HAP-1 (cell line): Measurements from ENCODE around the gene MROH2B.

ENCODE experiments used
- DNase-seq, 2 experiments: peaks; one replicate each; pipeline ENCODE4 v3.0.0-alpha.2; 2016 to 2020; ENCODE audit warnings: low spot score in 2 of 2
- H3K27me3 ChIP-seq: fragments of 250-450 bp; sonication (Bioruptor Pico); 2 replicates; pipeline ENCODE4 v1.5.1; 2020; ENCODE audit warnings: low read depth, mild to moderate bottlenecking, moderate library complexity
- H3K36me3 ChIP-seq: fragments of 250-450 bp; sonication (Bioruptor Pico); replicated peaks from 2 replicates; pipeline ENCODE4 v1.5.1; 2020; ENCODE audit warnings: mild to moderate bottlenecking
- H3K4me1 ChIP-seq: fragments of 250-450 bp; sonication (Bioruptor Pico); 2 replicates; pipeline ENCODE4 v1.5.1; 2020; ENCODE audit warnings: mild to moderate bottlenecking
- H3K4me3 ChIP-seq: fragments of 250-450 bp; sonication (Bioruptor Pico); 2 replicates; pipeline ENCODE4 v1.5.1; 2020; ENCODE audit warnings: mild to moderate bottlenecking, moderate library complexity
- H3K9me3 ChIP-seq: fragments of 250-450 bp; sonication (Bioruptor Pico); 2 replicates; pipeline ENCODE4 v1.5.1; 2020; ENCODE audit warnings: mild to moderate bottlenecking, moderate library complexity
- in situ Hi-C: fragments of 300-500 bp; cut with MboI; formaldehyde crosslinking; loops from 3 replicates; pipeline ENCODE4 v1.14.3; 2020; ENCODE audit warnings: low sequenced_read_pairs, inconsistent platforms, mixed read lengths

MROH2B gene

DNA sequence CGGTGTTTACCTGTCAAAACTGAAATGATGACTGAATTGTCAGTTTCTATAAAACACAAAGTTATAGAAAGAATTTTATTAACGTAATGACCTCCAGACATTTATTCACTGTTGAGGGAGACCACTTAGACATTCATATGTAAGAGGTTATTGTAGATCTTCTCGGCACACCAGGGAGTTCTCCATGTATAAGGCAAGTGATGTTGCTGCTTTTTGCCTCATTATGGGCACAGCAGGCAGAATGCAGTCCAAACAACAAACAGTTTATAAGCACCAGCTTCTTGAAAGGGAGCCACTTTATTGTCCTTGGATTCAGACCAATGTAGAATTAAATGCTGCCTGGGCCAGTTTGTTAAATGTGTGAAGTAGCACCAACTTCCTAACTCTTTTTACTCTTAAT is 95.1 kb downstream of the MROH2B start:
- Histone ChIP-seq H3K4me1 (no peaks in the 10 kb centered on the region), H3K27me3 (no peaks in the 10 kb centered on the region), H3K36me3 (no peaks in the 10 kb centered on the region), H3K4me3 (no peak overlapping the region), H3K9me3 (no peaks in the 10 kb centered on the region)
- DNase-seq: no peak
- in situ Hi-C loops: no loop called here

DNA sequence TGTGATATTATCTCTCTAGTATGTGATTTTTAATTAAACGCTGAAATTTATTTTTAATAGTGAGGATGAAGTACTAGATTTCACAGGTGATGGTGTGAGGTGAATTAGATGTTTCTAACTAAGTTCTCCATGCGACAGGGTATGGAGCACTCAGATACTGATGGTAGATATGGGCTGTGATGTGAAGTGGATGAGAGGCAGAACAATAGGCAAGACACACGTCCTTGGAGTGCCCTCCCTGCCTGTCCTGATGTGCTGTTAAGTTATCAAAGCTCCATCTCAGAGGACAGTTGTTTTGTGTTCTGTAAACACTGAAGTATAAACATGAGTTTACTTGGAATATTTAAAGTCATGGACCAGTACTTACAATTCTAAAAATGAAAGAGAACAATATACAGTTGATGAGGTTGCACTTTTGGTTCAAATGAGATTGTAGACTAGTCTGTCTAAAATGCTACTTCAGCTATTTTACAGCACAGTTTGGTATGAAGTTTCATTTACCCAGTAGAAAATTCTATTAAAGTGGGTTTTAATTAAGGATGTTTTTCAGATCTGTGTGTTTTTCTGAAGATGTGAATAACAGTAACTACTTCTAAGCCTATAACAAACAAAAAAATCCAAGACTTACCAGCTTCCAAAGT is 97.7 kb downstream of the MROH2B start:
- H3K4me1 ChIP-seq: no peaks in the 10 kb centered on the region
- in situ Hi-C loops: no loop called here
- no peak for DNase-seq
- no peaks in the 10 kb centered on the region for H3K36me3 ChIP-seq
- no peak overlapping the region for H3K4me3 ChIP-seq
- no peaks in the 10 kb centered on the region for H3K27me3 ChIP-seq
- H3K9me3 ChIP-seq: no peaks in the 10 kb centered on the region

- H3K4me3 ChIP-seq: no peak overlapping the region
- no peaks in the 10 kb centered on the region for H3K9me3 ChIP-seq
- DNase-seq: no peak
- in situ Hi-C loops: no loop called here
- H3K36me3 ChIP-seq: no peaks in the 10 kb centered on the region
- no peaks in the 10 kb centered on the region for H3K27me3 ChIP-seq
- H3K4me1 ChIP-seq: no peaks in the 10 kb centered on the region
Observed at GRCh38 chr5:40972434-40972833, 98.7 kb downstream of the MROH2B start.

DNA sequence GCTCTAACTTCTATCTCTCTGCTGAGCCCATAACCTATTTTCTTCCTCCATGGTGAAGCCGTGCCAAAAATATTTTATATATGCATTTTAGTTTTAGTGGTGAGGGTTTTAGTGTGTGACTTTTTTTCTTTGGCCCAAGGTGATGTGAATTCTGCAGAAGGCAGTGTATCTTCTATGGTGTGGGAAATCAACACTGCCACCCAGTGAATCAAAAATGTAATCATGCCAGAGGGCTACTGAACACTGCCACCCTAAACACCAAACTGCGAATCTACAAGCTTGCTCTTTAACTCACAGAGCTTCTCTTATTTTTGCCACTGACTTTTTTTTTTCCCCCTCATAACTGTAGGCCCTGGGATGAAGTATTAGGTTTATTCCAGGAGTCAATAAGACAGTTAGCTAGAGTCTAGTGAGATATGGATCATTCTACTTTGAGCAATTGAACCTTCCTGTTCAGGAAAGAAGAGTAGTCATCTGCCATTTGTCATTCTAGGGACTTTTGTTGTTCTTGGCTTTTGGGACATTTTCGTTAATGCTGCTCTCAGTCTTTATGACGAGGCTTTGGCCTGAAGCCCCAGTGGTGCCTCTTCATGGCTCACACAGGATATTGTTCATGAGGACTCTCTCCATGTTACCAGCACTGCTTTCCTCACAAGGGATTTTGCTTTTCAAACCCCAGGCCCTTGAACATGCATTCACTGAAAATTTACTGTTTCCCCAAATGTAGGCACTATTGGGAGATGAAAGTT is 108.8 kb downstream of the MROH2B start:
- Histone ChIP-seq H3K36me3 (no peaks in the 10 kb centered on the region), H3K4me1 (no peaks in the 10 kb centered on the region), H3K27me3 (no peaks in the 10 kb centered on the region), H3K4me3 (no peak overlapping the region), H3K9me3 (no peaks in the 10 kb centered on the region)
- no peak for DNase-seq
- in situ Hi-C loops: no loop called here

DNA sequence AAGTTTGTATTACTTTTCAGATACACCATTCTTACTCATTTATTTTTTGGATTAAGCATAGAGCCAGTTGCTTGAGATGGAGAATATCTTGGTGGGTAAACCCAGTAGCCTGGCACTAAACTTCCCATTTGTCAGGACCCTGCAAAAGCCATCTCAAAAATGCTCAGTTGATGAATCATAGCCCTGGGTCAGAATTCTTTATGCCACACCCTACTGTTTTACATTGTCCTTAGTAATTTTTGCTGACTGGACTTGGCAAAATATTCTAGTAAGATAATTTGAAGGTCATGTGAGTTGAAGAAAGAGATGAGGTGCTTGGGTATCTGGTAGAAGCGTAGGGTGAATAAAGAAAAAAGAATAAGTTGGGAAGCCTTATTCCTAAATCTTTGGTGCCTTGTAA is 111.1 kb downstream of the MROH2B start:
- in situ Hi-C loops: no loop called here
- H3K4me1 ChIP-seq: no peaks in the 10 kb centered on the region
- no peak for DNase-seq
- H3K36me3 ChIP-seq: no peaks in the 10 kb centered on the region
- no peak overlapping the region for H3K4me3 ChIP-seq
- H3K9me3 ChIP-seq: no peaks in the 10 kb centered on the region
- no peaks in the 10 kb centered on the region for H3K27me3 ChIP-seq

DNA sequence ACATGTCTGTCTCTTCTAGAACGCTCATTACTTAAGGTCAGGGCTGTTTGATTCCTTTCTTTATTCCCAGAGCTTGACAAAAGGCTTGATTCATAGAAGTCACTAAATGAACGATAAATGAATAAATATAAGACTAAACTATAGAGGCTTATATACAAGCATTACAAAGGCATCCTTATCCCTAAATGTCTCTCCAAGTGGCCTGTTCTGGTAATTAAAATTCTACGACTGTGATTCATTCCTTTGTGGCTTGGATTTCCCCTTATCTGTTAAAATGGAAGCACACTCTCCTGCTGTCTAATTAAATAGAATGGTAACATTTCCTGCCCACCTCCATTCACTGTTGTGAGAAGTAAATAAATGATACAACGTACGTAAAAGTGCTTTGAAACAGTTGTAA is 112.3 kb downstream of the MROH2B start:
- Histone ChIP-seq H3K27me3 (no peaks in the 10 kb centered on the region), H3K9me3 (no peaks in the 10 kb centered on the region), H3K36me3 (no peaks in the 10 kb centered on the region), H3K4me1 (no peaks in the 10 kb centered on the region), H3K4me3 (no peak overlapping the region)
- in situ Hi-C loops: no loop called here
- no peak for DNase-seq

- Histone ChIP-seq H3K4me1 (no peaks in the 10 kb centered on the region), H3K4me3 (no peak overlapping the region), H3K36me3 (no peaks in the 10 kb centered on the region), H3K9me3 (no peaks in the 10 kb centered on the region), H3K27me3 (no peaks in the 10 kb centered on the region)
- DNase-seq: no peak
- in situ Hi-C loops: no loop called here
Observed at GRCh38 chr5:40957048-40957447, 114.1 kb downstream of the MROH2B start.

DNA sequence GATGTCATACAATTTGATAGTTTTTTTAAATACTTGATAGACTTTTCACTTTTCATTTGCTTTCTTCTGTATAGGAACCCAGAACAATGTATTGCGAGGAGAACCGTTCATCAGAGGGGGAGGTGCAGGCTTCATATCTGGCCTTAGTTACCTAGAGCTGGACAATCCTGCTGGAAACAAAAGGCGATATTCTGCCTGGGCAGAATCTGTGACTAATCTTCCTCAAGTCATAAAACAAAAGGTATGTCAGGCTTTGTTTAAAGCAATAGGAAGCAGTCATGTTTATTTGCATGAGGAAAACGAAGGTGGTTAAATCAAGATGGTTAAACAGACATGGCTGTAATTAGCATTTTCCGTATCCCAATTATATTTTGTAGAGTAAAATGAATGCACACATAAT is 115.8 kb downstream of the MROH2B start:
- H3K36me3 ChIP-seq: no peaks in the 10 kb centered on the region
- H3K4me1 ChIP-seq: no peaks in the 10 kb centered on the region
- H3K9me3 ChIP-seq: no peaks in the 10 kb centered on the region
- in situ Hi-C loops: no loop called here
- no peak overlapping the region for H3K4me3 ChIP-seq
- H3K27me3 ChIP-seq: no peaks in the 10 kb centered on the region
- no peak for DNase-seq
